ENCODE measurements around the gene BICD2.

Gene BICD2

GRCh38 chr9:92712767-92713166 lies 51.9 kb downstream of the BICD2 start:
- no peak overlapping the region for H3K4me3 ChIP-seq (ENCODE audit: low read length)
- DNase-seq (ENCODE audit: low read depth), result no peak
- no peak for TF ChIP-seq CTCF (conservative IDR thresholded peaks at IDR 0.05; ENCODE audit: low read depth, low read length)

- H3K4me3 ChIP-seq (ENCODE audit: low read length), result no peak overlapping the region
- no peak for DNase-seq (ENCODE audit: low read depth)
- TF ChIP-seq CTCF (conservative IDR thresholded peaks at IDR 0.05; ENCODE audit: low read depth, low read length), result no peak
Observed at GRCh38 chr9:92711844-92712243, 52.8 kb downstream of the BICD2 start.

DNA sequence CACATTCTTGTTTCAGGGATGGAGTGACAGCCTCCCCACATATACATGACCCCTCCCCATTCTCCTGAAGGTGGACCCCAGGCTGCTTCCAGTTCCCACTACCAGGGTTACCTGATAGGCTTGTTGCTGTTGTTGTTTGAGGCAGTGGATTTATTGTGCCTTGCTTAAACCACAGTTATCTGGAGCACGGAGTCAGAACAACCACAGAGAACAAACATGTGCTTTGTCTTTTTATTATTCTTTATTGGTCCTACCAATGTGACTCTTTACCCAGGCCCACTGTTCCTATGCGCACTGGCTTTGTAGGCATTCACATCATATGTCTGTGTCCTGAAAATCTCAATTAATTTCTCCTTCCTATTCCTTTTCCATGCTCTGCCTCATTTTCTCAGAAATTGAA lies 53.5 kb downstream of the BICD2 start:
- DNase-seq (ENCODE audit: low read depth), result no peak
- H3K4me3 ChIP-seq (ENCODE audit: low read length), result no peak overlapping the region
- no peak for TF ChIP-seq CTCF (conservative IDR thresholded peaks at IDR 0.05; ENCODE audit: low read depth, low read length)

- H3K4me3 ChIP-seq (ENCODE audit: low read length), result no peak overlapping the region
- TF ChIP-seq CTCF (conservative IDR thresholded peaks at IDR 0.05; ENCODE audit: low read depth, low read length), result no peak
- no peak for DNase-seq (ENCODE audit: low read depth)
Observed at GRCh38 chr9:92710368-92710767, 54.3 kb downstream of the BICD2 start.

DNA sequence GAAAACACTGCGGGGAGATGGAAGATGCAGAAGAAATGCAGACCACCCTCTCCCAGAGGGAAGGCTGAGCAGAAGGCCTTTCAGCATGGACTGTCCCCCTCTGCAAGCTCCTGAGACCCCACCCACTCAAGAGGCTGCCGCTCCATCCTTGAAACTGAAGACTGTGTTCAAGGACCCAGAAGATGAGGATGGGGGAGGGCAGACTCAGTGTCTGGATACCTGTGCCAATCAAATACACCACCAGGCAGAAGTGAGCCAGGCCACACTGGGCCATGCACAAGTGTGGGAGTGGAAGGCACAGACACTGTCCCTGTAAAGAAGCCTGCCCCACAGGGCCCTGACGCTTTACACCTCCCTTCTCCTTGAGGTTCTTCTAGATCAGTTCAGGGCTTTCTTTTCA lies 54.7 kb downstream of the BICD2 start:
- TF ChIP-seq CTCF (conservative IDR thresholded peaks at IDR 0.05; ENCODE audit: low read depth, low read length), result no peak
- H3K4me3 ChIP-seq (ENCODE audit: low read length), result no peak overlapping the region
- DNase-seq (ENCODE audit: low read depth), result no peak

DNA sequence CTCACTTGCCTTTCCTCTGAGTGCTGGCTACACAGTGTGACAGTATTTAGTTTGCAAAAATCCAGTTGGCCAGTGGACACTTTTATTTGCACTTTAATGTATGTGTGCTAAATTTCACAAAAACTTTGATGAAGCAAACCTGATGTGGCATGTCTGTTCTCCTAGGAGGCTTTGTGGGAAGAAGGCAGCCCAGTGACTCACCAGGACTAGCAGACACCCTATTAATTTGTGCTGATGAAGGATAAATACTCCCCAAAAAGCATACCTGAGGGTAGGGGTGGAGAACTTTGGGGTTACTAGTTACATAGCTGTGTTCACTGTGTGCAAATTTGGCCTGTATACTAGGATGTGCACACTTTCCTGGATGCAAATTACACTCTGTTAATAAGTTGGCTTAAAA lies 55.4 kb downstream of the BICD2 start:
- H3K4me3 ChIP-seq (ENCODE audit: low read length), result no peak overlapping the region
- DNase-seq (ENCODE audit: low read depth), result no peak
- no peak for TF ChIP-seq CTCF (conservative IDR thresholded peaks at IDR 0.05; ENCODE audit: low read depth, low read length)

DNA sequence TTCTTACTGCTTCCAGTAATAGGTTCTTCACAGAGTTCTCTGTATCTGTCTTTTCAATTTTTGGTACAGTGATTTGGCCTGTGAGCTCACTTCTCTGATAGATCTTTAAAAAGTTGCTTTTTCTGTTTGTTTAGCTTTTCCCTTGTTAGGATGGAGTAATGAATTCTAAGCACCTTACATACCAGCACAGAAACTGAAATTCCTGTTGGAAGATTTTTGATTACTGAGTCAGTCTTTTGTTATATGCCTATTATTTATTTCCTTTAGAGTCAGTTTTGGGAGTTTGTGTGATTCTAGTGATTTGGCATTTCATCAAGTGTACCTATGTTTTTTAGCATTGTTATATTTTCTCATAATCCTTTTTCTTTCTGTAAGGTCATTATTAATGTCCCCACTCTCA lies 57.1 kb downstream of the BICD2 start:
- no peak overlapping the region for H3K4me3 ChIP-seq (ENCODE audit: low read length)
- no peak for TF ChIP-seq CTCF (conservative IDR thresholded peaks at IDR 0.05; ENCODE audit: low read depth, low read length)
- no peak for DNase-seq (ENCODE audit: low read depth)
